ENCODE data around the gene RETREG1.

RETREG1 gene

GRCh38 chr5:16585041-16585667, 31.6 kb downstream of the RETREG1 start:
- no peaks in the 10 kb centered on the region for H3K79me2 ChIP-seq (ENCODE audit: low read length)
- H3K9me3 ChIP-seq (replicated peaks; ENCODE audit: insufficient read depth, low read length), result no peaks in the 10 kb centered on the region
- DNase-seq, result no peak
- H3K4me1 ChIP-seq (ENCODE audit: low read length), result no peaks in the 10 kb centered on the region
- H3K9me2 ChIP-seq (replicated peaks; ENCODE audit: insufficient read depth, low read length), result no peaks in the 10 kb centered on the region
- no peaks in the 10 kb centered on the region for H4K20me1 ChIP-seq (ENCODE audit: insufficient read depth, low read length)
- no peak overlapping the region for H3K4me3 ChIP-seq (ENCODE audit: low read length)
- no peak overlapping the region for H3K9ac ChIP-seq (ENCODE audit: low read length)
- H3K27me3 ChIP-seq (replicated peaks; ENCODE audit: insufficient read depth, low read length), result no peaks in the 10 kb centered on the region
- no peaks in the 10 kb centered on the region for H3F3A ChIP-seq (ENCODE audit: insufficient read depth, low read length)
- H3K4me2 ChIP-seq (ENCODE audit: low read depth, low read length), result no peak overlapping the region
- no peak overlapping the region for H2AFZ ChIP-seq (ENCODE audit: low read length)
- H3K36me3 ChIP-seq (replicated peaks; ENCODE audit: insufficient read depth, low read length), result no peaks in the 10 kb centered on the region
- H3K27ac ChIP-seq (ENCODE audit: low read length), result no peak overlapping the region
- no peak for TF ChIP-seq EZH2phosphoT487 (IDR thresholded peaks at IDR 0.05; ENCODE audit: low read length)
- TF ChIP-seq, protein P1, sequence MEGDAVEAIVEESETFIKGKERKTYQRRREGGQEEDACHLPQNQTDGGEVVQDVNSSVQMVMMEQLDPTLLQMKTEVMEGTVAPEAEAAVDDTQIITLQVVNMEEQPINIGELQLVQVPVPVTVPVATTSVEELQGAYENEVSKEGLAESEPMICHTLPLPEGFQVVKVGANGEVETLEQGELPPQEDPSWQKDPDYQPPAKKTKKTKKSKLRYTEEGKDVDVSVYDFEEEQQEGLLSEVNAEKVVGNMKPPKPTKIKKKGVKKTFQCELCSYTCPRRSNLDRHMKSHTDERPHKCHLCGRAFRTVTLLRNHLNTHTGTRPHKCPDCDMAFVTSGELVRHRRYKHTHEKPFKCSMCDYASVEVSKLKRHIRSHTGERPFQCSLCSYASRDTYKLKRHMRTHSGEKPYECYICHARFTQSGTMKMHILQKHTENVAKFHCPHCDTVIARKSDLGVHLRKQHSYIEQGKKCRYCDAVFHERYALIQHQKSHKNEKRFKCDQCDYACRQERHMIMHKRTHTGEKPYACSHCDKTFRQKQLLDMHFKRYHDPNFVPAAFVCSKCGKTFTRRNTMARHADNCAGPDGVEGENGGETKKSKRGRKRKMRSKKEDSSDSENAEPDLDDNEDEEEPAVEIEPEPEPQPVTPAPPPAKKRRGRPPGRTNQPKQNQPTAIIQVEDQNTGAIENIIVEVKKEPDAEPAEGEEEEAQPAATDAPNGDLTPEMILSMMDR (IDR thresholded peaks at IDR 0.05; ENCODE audit: low read length), result peak; percentile 29
- no peak for TF ChIP-seq EZH2 (optimal IDR thresholded peaks at IDR 0.05; ENCODE audit: low read depth, low read length)

GRCh38 chr5:16582081-16582480, 34.7 kb downstream of the RETREG1 start:
- H3K27me3 ChIP-seq (replicated peaks; ENCODE audit: insufficient read depth, low read length), result no peaks in the 10 kb centered on the region
- H3K9me2 ChIP-seq (replicated peaks; ENCODE audit: insufficient read depth, low read length), result no peaks in the 10 kb centered on the region
- H4K20me1 ChIP-seq (ENCODE audit: insufficient read depth, low read length), result no peaks in the 10 kb centered on the region
- H3K4me3 ChIP-seq (ENCODE audit: low read length), result no peak overlapping the region
- DNase-seq, result no peak
- H3K4me2 ChIP-seq (ENCODE audit: low read depth, low read length), result no peak overlapping the region
- H3K9ac ChIP-seq (ENCODE audit: low read length), result no peak overlapping the region
- H2AFZ ChIP-seq (ENCODE audit: low read length), result no peak overlapping the region
- no peaks in the 10 kb centered on the region for H3K79me2 ChIP-seq (ENCODE audit: low read length)
- H3K4me1 ChIP-seq (ENCODE audit: low read length), result no peaks in the 10 kb centered on the region
- TF ChIP-seq, protein P1 (IDR thresholded peaks at IDR 0.05; ENCODE audit: low read length), result no peak
- TF ChIP-seq EZH2 (optimal IDR thresholded peaks at IDR 0.05; ENCODE audit: low read depth, low read length), result no peak
- TF ChIP-seq EZH2phosphoT487 (IDR thresholded peaks at IDR 0.05; ENCODE audit: low read length), result no peak
- no peaks in the 10 kb centered on the region for H3K36me3 ChIP-seq (replicated peaks; ENCODE audit: insufficient read depth, low read length)
- no peaks in the 10 kb centered on the region for H3K9me3 ChIP-seq (replicated peaks; ENCODE audit: insufficient read depth, low read length)
- no peak overlapping the region for H3K27ac ChIP-seq (ENCODE audit: low read length)
- H3F3A ChIP-seq (ENCODE audit: insufficient read depth, low read length), result no peaks in the 10 kb centered on the region

DNA sequence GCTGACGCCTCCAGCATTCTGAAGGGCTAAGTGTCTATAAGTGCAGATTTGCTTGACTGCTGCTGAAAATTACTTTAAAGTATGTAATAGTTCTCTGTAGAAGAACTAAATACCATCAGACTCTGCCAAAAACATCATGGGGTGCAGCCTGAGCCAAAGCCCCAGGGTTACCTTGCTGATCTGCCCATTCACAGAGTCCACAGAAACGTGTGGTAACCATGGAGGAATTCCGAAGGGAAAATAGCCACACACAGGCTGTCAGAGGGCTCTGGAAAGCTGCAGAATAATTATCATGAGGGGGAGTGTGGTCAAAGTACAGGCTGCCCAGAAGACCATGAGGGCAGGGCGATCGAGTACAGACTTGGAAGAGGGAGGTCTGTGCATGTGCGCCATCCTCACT, 36.4 kb downstream of the RETREG1 start:
- Histone ChIP-seq H3K79me2 (ENCODE audit: low read length) (no peaks in the 10 kb centered on the region), H3K4me2 (ENCODE audit: low read depth, low read length) (no peak overlapping the region), H3K9me3 (replicated peaks; ENCODE audit: insufficient read depth, low read length) (no peaks in the 10 kb centered on the region), H3K9me2 (replicated peaks; ENCODE audit: insufficient read depth, low read length) (no peaks in the 10 kb centered on the region), H3K4me3 (ENCODE audit: low read length) (no peak overlapping the region), H4K20me1 (ENCODE audit: insufficient read depth, low read length) (no peaks in the 10 kb centered on the region), H3K27me3 (replicated peaks; ENCODE audit: insufficient read depth, low read length) (no peaks in the 10 kb centered on the region), H3K27ac (ENCODE audit: low read length) (no peak overlapping the region), H3K9ac (ENCODE audit: low read length) (no peak overlapping the region), H3K4me1 (ENCODE audit: low read length) (no peaks in the 10 kb centered on the region), H3K36me3 (replicated peaks; ENCODE audit: insufficient read depth, low read length) (no peaks in the 10 kb centered on the region), H3F3A (ENCODE audit: insufficient read depth, low read length) (no peaks in the 10 kb centered on the region), H2AFZ (ENCODE audit: low read length) (no peak overlapping the region)
- TF ChIP-seq EZH2phosphoT487 (IDR thresholded peaks at IDR 0.05; ENCODE audit: low read length), result no peak
- TF ChIP-seq EZH2 (optimal IDR thresholded peaks at IDR 0.05; ENCODE audit: low read depth, low read length), result no peak
- TF ChIP-seq, protein P1 (IDR thresholded peaks at IDR 0.05; ENCODE audit: low read length), result no peak
- no peak for DNase-seq
